Type B pancreatic cell (in vitro differentiated cells): ENCODE data around the gene DCAF8L2. TPM values are rescaled to one million over a fixed set of nuclear protein-coding genes. Genes with fewer than 3 reads are reported as not detected.

ENCODE experiments used
- DNase-seq: peaks from one replicate; pipeline ENCODE4 v3.0.0; 2021; ENCODE audit warnings: mixed read lengths; ENCODE audit not compliant: unreplicated experiment; ENCODE audit errors: extremely low spot score
- H3K27ac Mint-ChIP-seq: 2 replicates; pipeline ENCODE4 v1.8.0; 2021; ENCODE audit warnings: mild to moderate bottlenecking, mixed read lengths
- H3K27me3 Mint-ChIP-seq: 2 replicates; pipeline ENCODE4 v1.8.0; 2021; ENCODE audit warnings: mixed read lengths
- H3K36me3 Mint-ChIP-seq: 2 replicates; pipeline ENCODE4 v1.8.0; 2021; ENCODE audit warnings: mixed read lengths
- H3K4me1 Mint-ChIP-seq: one replicate; pipeline ENCODE4 v1.8.0; 2021; ENCODE audit warnings: mixed read lengths; ENCODE audit not compliant: unreplicated experiment
- H3K4me3 Mint-ChIP-seq: 2 replicates; pipeline ENCODE4 v1.8.0; 2021; ENCODE audit warnings: mild to moderate bottlenecking, mixed read lengths
- H3K9me3 Mint-ChIP-seq: 2 replicates; pipeline ENCODE4 v1.8.0; 2021; ENCODE audit warnings: mixed read lengths
- CTCF ChIP-seq: fragments of 200-600 bp; sonication (generic); conservative IDR thresholded peaks from 2 replicates; pipeline ENCODE4 v1.5.0; 2021; ENCODE audit warnings: antibody characterized with exemption, mild to moderate bottlenecking
- total RNA-seq: library from RNA; stranded (reverse); gene quantifications from 2 replicates; pipeline ENCODE4 v1.2.1, GENCODE V29; 2021; ENCODE audit warnings: low replicate concordance

The DCAF8L2 gene
- total RNA-seq, 1 donor from 2014 or later, result not detected

- H3K27ac Mint-ChIP-seq, result no peak overlapping the region
- H3K9me3 Mint-ChIP-seq, result no peaks in the 10 kb centered on the region
- H3K4me3 Mint-ChIP-seq, result no peak overlapping the region
- peaks cover 2% of the 10 kb centered on the region for H3K4me1 Mint-ChIP-seq
- no peak for DNase-seq
- TF ChIP-seq CTCF, result no peak
- H3K27me3 Mint-ChIP-seq, result no peaks in the 10 kb centered on the region
- H3K36me3 Mint-ChIP-seq, result no peaks in the 10 kb centered on the region
Observed at GRCh38 chrX:27571164-27571563, 19.0 kb upstream of the DCAF8L2 start.

- Mint-ChIP-seq H3K36me3 (no peaks in the 10 kb centered on the region), H3K27me3 (no peaks in the 10 kb centered on the region), H3K4me3 (no peak overlapping the region), H3K4me1 (no peaks in the 10 kb centered on the region), H3K9me3 (no peaks in the 10 kb centered on the region), H3K27ac (no peak overlapping the region)
- DNase-seq, result no peak
- TF ChIP-seq CTCF, result no peak
Observed at GRCh38 chrX:27575565-27575964, 14.6 kb upstream of the DCAF8L2 start.

- Mint-ChIP-seq H3K9me3 (no peaks in the 10 kb centered on the region), H3K27me3 (no peaks in the 10 kb centered on the region), H3K4me3 (no peak overlapping the region), H3K27ac (no peak overlapping the region), H3K36me3 (no peaks in the 10 kb centered on the region), H3K4me1 (no peaks in the 10 kb centered on the region)
- no peak for TF ChIP-seq CTCF
- no peak for DNase-seq
Observed at GRCh38 chrX:27583976-27584375, 6.2 kb upstream of the DCAF8L2 start.

- no peak for DNase-seq
- Mint-ChIP-seq H3K4me1 (no peaks in the 10 kb centered on the region), H3K27me3 (no peaks in the 10 kb centered on the region), H3K27ac (no peak overlapping the region), H3K4me3 (no peak overlapping the region), H3K36me3 (no peaks in the 10 kb centered on the region), H3K9me3 (peaks cover 5% of the 10 kb centered on the region)
- no peak for TF ChIP-seq CTCF
Observed at GRCh38 chrX:27591938-27592337, 1.8 kb downstream of the DCAF8L2 start.

- no peak for TF ChIP-seq CTCF
- H3K36me3 Mint-ChIP-seq, result no peaks in the 10 kb centered on the region
- no peak overlapping the region for H3K4me3 Mint-ChIP-seq
- no peaks in the 10 kb centered on the region for H3K27me3 Mint-ChIP-seq
- no peak overlapping the region for H3K27ac Mint-ChIP-seq
- H3K9me3 Mint-ChIP-seq, result peaks cover 5% of the 10 kb centered on the region
- no peaks in the 10 kb centered on the region for H3K4me1 Mint-ChIP-seq
- no peak for DNase-seq
Observed at GRCh38 chrX:27597508-27597907, 7.4 kb downstream of the DCAF8L2 start.

- no peak overlapping the region for H3K4me3 Mint-ChIP-seq
Observed at GRCh38 chrX:27598312-27598711, 8.2 kb downstream of the DCAF8L2 start.

More at GRCh38 chrX:27598312-27598711, 8.2 kb downstream of the DCAF8L2 start:
- no peak overlapping the region for H3K27ac Mint-ChIP-seq
- no peaks in the 10 kb centered on the region for H3K4me1 Mint-ChIP-seq
- no peaks in the 10 kb centered on the region for H3K36me3 Mint-ChIP-seq
- peaks cover under 1% of the 10 kb centered on the region for H3K9me3 Mint-ChIP-seq
- DNase-seq, result no peak
- TF ChIP-seq CTCF, result no peak
- H3K27me3 Mint-ChIP-seq, result no peaks in the 10 kb centered on the region
